ENCODE results near the gene CNIH2.

Gene CNIH2

DNA sequence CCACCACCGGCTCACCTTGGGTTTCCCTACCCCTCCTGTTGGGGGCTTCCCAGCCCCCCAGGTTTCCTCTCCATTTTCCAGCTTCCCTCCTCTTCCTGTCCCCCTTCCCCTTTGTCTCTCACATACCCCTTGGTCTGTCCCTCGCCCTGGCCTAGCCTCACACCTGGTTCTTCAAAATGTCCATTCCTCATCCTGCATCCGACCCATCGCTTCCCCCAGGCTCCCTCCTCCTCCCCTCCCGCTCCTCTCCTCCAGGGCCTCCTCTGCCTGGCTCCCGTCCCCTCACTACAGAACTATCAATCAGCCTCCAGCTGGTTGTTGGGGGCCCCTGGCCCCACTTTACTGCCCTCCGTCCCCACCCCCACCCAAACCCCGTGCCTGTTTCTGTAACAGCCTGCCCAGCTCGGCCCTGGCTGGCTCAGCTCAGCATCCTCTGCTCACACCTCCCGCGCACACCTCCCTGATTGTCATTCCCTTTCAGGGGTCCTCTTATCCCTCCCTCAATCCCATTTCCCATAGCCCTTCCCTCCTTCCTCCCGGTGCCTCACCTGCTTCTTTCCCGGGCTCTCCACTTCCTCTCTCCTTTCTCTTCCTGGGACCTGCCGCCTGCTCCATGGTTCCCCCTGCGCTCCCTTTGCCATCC is 1.2 kb downstream of the CNIH2 start:
- Histone ChIP-seq H3K79me2 (ENCODE audit: insufficient read depth, low read length) (no peaks in the 10 kb centered on the region; the same call in 1 of the 2 replicates), H2AFZ (ENCODE audit: low read length) (no peak overlapping the region), H3K4me2 (ENCODE audit: low read depth, low read length, poor library complexity, severe bottlenecking) (no peak overlapping the region), H3K36me3 (ENCODE audit: insufficient read depth, low read length) (peaks cover 18% of the 10 kb centered on the region; the same call in 1 of the 2 replicates), H3K9me3 (ENCODE audit: insufficient read depth, low read depth, low read length) (no peaks in the 10 kb centered on the region), H3K9ac (ENCODE audit: low read depth, low read length, poor library complexity, severe bottlenecking) (no peak overlapping the region), H3K4me1 (ENCODE audit: insufficient read depth, low read length, poor library complexity, severe bottlenecking) (peaks cover 15% of the 10 kb centered on the region), H3K4me3 (ENCODE audit: low read length, poor library complexity, severe bottlenecking) (no peak overlapping the region), H3K27me3 (ENCODE audit: insufficient read depth, low read length, poor library complexity, severe bottlenecking) (no peaks in the 10 kb centered on the region), H3K9me2 (replicated peaks; ENCODE audit: low read depth, low read length) (no peaks in the 10 kb centered on the region), H3F3A (ENCODE audit: low read depth) (no peaks in the 10 kb centered on the region), H4K20me1 (ENCODE audit: insufficient read depth, low read length, poor library complexity, severe bottlenecking) (peaks cover 8% of the 10 kb centered on the region)
- no peak for TF ChIP-seq EZH2phosphoT487 (IDR thresholded peaks at IDR 0.05; ENCODE audit: borderline replicate concordance)
- TF ChIP-seq, protein P1, sequence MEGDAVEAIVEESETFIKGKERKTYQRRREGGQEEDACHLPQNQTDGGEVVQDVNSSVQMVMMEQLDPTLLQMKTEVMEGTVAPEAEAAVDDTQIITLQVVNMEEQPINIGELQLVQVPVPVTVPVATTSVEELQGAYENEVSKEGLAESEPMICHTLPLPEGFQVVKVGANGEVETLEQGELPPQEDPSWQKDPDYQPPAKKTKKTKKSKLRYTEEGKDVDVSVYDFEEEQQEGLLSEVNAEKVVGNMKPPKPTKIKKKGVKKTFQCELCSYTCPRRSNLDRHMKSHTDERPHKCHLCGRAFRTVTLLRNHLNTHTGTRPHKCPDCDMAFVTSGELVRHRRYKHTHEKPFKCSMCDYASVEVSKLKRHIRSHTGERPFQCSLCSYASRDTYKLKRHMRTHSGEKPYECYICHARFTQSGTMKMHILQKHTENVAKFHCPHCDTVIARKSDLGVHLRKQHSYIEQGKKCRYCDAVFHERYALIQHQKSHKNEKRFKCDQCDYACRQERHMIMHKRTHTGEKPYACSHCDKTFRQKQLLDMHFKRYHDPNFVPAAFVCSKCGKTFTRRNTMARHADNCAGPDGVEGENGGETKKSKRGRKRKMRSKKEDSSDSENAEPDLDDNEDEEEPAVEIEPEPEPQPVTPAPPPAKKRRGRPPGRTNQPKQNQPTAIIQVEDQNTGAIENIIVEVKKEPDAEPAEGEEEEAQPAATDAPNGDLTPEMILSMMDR (conservative IDR thresholded peaks at IDR 0.05; ENCODE audit: low read length): no peak

- Histone ChIP-seq H3K36me3 (ENCODE audit: insufficient read depth, low read length) (peaks cover 10% of the 10 kb centered on the region; the same call in 1 of the 2 replicates), H3K4me3 (ENCODE audit: low read length, poor library complexity, severe bottlenecking) (no peak overlapping the region), H2AFZ (ENCODE audit: low read length) (no peak overlapping the region), H4K20me1 (ENCODE audit: insufficient read depth, low read length, poor library complexity, severe bottlenecking) (peaks cover 8% of the 10 kb centered on the region), H3K9me2 (replicated peaks; ENCODE audit: low read depth, low read length) (no peaks in the 10 kb centered on the region), H3F3A (ENCODE audit: low read depth) (no peaks in the 10 kb centered on the region), H3K4me1 (ENCODE audit: insufficient read depth, low read length, poor library complexity, severe bottlenecking) (peaks cover 15% of the 10 kb centered on the region), H3K4me2 (ENCODE audit: low read depth, low read length, poor library complexity, severe bottlenecking) (no peak overlapping the region), H3K9ac (ENCODE audit: low read depth, low read length, poor library complexity, severe bottlenecking) (no peak overlapping the region), H3K79me2 (ENCODE audit: insufficient read depth, low read length) (no peaks in the 10 kb centered on the region), H3K27me3 (ENCODE audit: insufficient read depth, low read length, poor library complexity, severe bottlenecking) (no peaks in the 10 kb centered on the region), H3K9me3 (ENCODE audit: insufficient read depth, low read depth, low read length) (no peaks in the 10 kb centered on the region)
- no peak for TF ChIP-seq EZH2phosphoT487 (IDR thresholded peaks at IDR 0.05; ENCODE audit: borderline replicate concordance)
- TF ChIP-seq, protein P1 (conservative IDR thresholded peaks at IDR 0.05; ENCODE audit: low read length): no peak
Measured at GRCh38 chr11:66280428-66280827, 2.5 kb downstream of the CNIH2 start.

- Histone ChIP-seq H3K36me3 (ENCODE audit: insufficient read depth, low read length) (peaks cover 5% of the 10 kb centered on the region; the same call in 1 of the 2 replicates), H4K20me1 (ENCODE audit: insufficient read depth, low read length, poor library complexity, severe bottlenecking) (peaks cover 8% of the 10 kb centered on the region), H3K9ac (ENCODE audit: low read depth, low read length, poor library complexity, severe bottlenecking) (no peak overlapping the region), H3K9me3 (ENCODE audit: insufficient read depth, low read depth, low read length) (no peaks in the 10 kb centered on the region), H3K4me2 (ENCODE audit: low read depth, low read length, poor library complexity, severe bottlenecking) (no peak overlapping the region), H3K4me3 (ENCODE audit: low read length, poor library complexity, severe bottlenecking) (no peak overlapping the region), H3K4me1 (ENCODE audit: insufficient read depth, low read length, poor library complexity, severe bottlenecking) (peaks cover 15% of the 10 kb centered on the region), H3K27me3 (ENCODE audit: insufficient read depth, low read length, poor library complexity, severe bottlenecking) (no peaks in the 10 kb centered on the region), H3K9me2 (replicated peaks; ENCODE audit: low read depth, low read length) (no peaks in the 10 kb centered on the region), H3K79me2 (ENCODE audit: insufficient read depth, low read length) (no peaks in the 10 kb centered on the region), H3F3A (ENCODE audit: low read depth) (no peaks in the 10 kb centered on the region), H2AFZ (ENCODE audit: low read length) (no peak overlapping the region)
- TF ChIP-seq, protein P1 (conservative IDR thresholded peaks at IDR 0.05; ENCODE audit: low read length): no peak
- TF ChIP-seq EZH2phosphoT487 (IDR thresholded peaks at IDR 0.05; ENCODE audit: borderline replicate concordance): no peak
Measured at GRCh38 chr11:66281001-66281400, 3.0 kb downstream of the CNIH2 start.

Measured in Loucy (cell line).